K562 (cell line): ENCODE data around the gene KCNQ2. TPM values are rescaled to one million over a fixed set of nuclear protein-coding genes. Genes with fewer than 3 reads are reported as not detected.

Source experiments
- ATAC-seq: fragments of 200-7000 bp; cut with Tn5 transposase; 3 replicates; pipeline ENCODE4 v1.9.1; 2020; ENCODE audit warnings: moderate library complexity
- BruUV-seq: library from RNA; stranded (reverse); fragments of 400-500 nt; replicated peaks from 2 replicates; lab custom pipeline; 2021; lab: Mats Ljungman, UMichigan
- CTCF ChIA-PET: fragments of 300-600 bp; formaldehyde crosslinking; extraction: SDS; loops from one replicate; lab custom pipeline; 2021; ENCODE audit warnings: low intra/inter-chr PET ratio; lab: Yijun Ruan, JAX
- POLR2A ChIA-PET: fragments of 300-600, 350-650 bp; sonication (Branson Sonifier 250); formaldehyde crosslinking; extraction: SDS; loops from one replicate; lab custom pipeline; 2021; ENCODE audit warnings: antibody characterized with exemption, inconsistent platforms; lab: Yijun Ruan, JAX
- DNase-seq, 4 experiments: peaks; one replicate each; pipeline versions ENCODE4 v3.0.0 to v3.0.0-alpha.2; 2011 to 2018; ENCODE audit warnings: low spot score in 3 of 4, mixed read lengths in 3 of 4; ENCODE audit errors: extremely low read depth in 1 of 4
- FAIRE-seq: peaks from 2 replicates; lab custom pipeline; 2011; peaks lifted over from hg19 to GRCh38; lab: Jason Lieb, UNC
- H2AFZ ChIP-seq: 2 replicates; pipeline ENCODE4 v1.6.0; 2011; ENCODE audit warnings: low read depth, low read length, control low read depth, inconsistent platforms
- H3K27ac ChIP-seq: fragments of 200-600 bp; 3 replicates; pipeline ENCODE4 v1.8.0; 2011; ENCODE audit warnings: low read depth, mild to moderate bottlenecking, control low read depth, inconsistent platforms, low read length, moderate library complexity, mixed read lengths; ENCODE audit errors: extremely low read depth
- H3K27me3 ChIP-seq, 2 experiments: fragments of 300-600 bp in 1 of 2; 2 replicates in 1 of 2; 3 replicates in 1 of 2; pipeline versions ENCODE4 v1.6.0 to v1.8.0; 2011; ENCODE audit warnings: inconsistent platforms in 2 of 2, low read length in 2 of 2, mild to moderate bottlenecking in 1 of 2, mixed read lengths in 1 of 2, moderate library complexity in 1 of 2; ENCODE audit not compliant: control insufficient read depth in 2 of 2, insufficient read depth in 2 of 2
- H3K36me3 ChIP-seq: fragments of 300-600 bp; 3 replicates; pipeline ENCODE4 v1.8.0; 2011; ENCODE audit warnings: mild to moderate bottlenecking, low read length, inconsistent platforms; ENCODE audit not compliant: control insufficient read depth, insufficient read depth
- H3K4me1 ChIP-seq, 2 experiments: fragments of 200-600 bp in 1 of 2; replicated peaks in 1 of 2; 2 replicates in 1 of 2; 3 replicates in 1 of 2; pipeline versions ENCODE4 v1.5.1 to v1.8.0; 2011; ENCODE audit warnings: inconsistent platforms in 2 of 2, low read length in 2 of 2, mild to moderate bottlenecking in 1 of 2, mixed read lengths in 1 of 2, moderate library complexity in 1 of 2; ENCODE audit not compliant: control insufficient read depth in 2 of 2, insufficient read depth in 2 of 2
- H3K4me2 ChIP-seq: 2 replicates; pipeline ENCODE4 v1.6.1; 2011; ENCODE audit warnings: low read length, control low read depth, inconsistent platforms, mixed read lengths; ENCODE audit not compliant: insufficient read depth
- H3K4me3 ChIP-seq: fragments of 200-600 bp; sonication (generic), shearing (Covaris generic); 2 replicates; pipeline ENCODE4 v1.5.1; 2016; ENCODE audit warnings: control low read depth, inconsistent platforms
- H3K79me2 ChIP-seq: fragments of 200-600 bp; 3 replicates; pipeline ENCODE4 v1.8.0; 2011; ENCODE audit warnings: low read length, inconsistent platforms; ENCODE audit not compliant: control insufficient read depth, insufficient read depth
- H3K9ac ChIP-seq, 2 experiments: 2 replicates each; pipeline versions ENCODE4 v1.6.0 to v1.6.1; 2011; ENCODE audit warnings: low read depth in 2 of 2, low read length in 2 of 2, control low read depth in 1 of 2, inconsistent platforms in 1 of 2, mild to moderate bottlenecking in 1 of 2, mixed read lengths in 1 of 2; ENCODE audit not compliant: insufficient read depth in 1 of 2
- H3K9me1 ChIP-seq: one replicate; pipeline ENCODE4 v1.6.0; 2011; ENCODE audit warnings: inconsistent platforms, mild to moderate bottlenecking, low read length, moderate library complexity; ENCODE audit not compliant: control insufficient read depth, insufficient read depth
- H3K9me3 ChIP-seq: replicated peaks from 2 replicates; pipeline ENCODE4 v1.5.1; 2011; ENCODE audit warnings: low read depth, low read length, inconsistent platforms; ENCODE audit not compliant: control insufficient read depth, insufficient read depth
- H4K20me1 ChIP-seq: replicated peaks from 2 replicates; pipeline ENCODE4 v1.6.1; 2011; ENCODE audit warnings: low read length, inconsistent platforms, mixed read lengths; ENCODE audit not compliant: control insufficient read depth, insufficient read depth
- BRD9 ChIP-seq: fragments of 450-650 bp; IDR thresholded peaks from 2 replicates; pipeline ENCODE4 v1.6.1; 2018; ENCODE audit warnings: low read depth; ENCODE audit not compliant: partially characterized antibody
- FOXA1 ChIP-seq: fragments of 450-650 bp; IDR thresholded peaks from 2 replicates; pipeline ENCODE4 v1.6.1; 2016; ENCODE audit warnings: mild to moderate bottlenecking, borderline replicate concordance
- HOMEZ ChIP-seq: fragments of 250-450 bp; sonication (Bioruptor Pico); IDR thresholded peaks from 2 replicates; pipeline ENCODE4 v1.4.0; 2020; ENCODE audit warnings: mild to moderate bottlenecking, moderate library complexity
- RFX5 ChIP-seq: IDR thresholded peaks from 2 replicates; pipeline ENCODE4 v1.6.1; 2011; ENCODE audit warnings: low read depth, mild to moderate bottlenecking, improper control_type of control experiment, low read length
- SPI1 ChIP-seq: IDR thresholded peaks from 2 replicates; pipeline ENCODE4 v1.6.1; 2011; ENCODE audit warnings: low read depth, low read length, control low read depth, borderline replicate concordance
- ZNF217 ChIP-seq: sonication (generic); formaldehyde crosslinking; IDR thresholded peaks from 2 replicates; pipeline ENCODE4 v1.8.0; 2022; ENCODE audit warnings: mild to moderate bottlenecking, missing genetic modification reagents
- WGBS: fragments of 100-300 bp; shearing (Covaris generic); methylation state at CpG from one replicate; pipeline ENCODE4 v1.1.6; 2016; ENCODE audit warnings: low coverage, mixed read lengths; ENCODE audit not compliant: insufficient coverage; ENCODE audit errors: missing lambda C conversion rate; 5-methylcytosine and 5-hydroxymethylcytosine counted together
- in situ Hi-C: fragments of 300-500 bp; cut with MboI; formaldehyde crosslinking; loops from 4 replicates; pipeline ENCODE4 v1.15.0; 2018; ENCODE audit warnings: inconsistent platforms, mixed read lengths
- intact Hi-C: fragments of 100-400 bp; cut with micrococcal nuclease; formaldehyde crosslinking; loops from 2 replicates; pipeline ENCODE4 v1.14.2; 2022
- polyA plus RNA-seq, 8 experiments: library from polyadenylated mRNA; depleted of rRNA in 4 of 8; stranded (reverse) in 5 of 8; unstranded in 3 of 8; fragments of >200 nt; fragmentation: Nextera tagmentation in 2 of 8; fragmentation: Illumina TruSeq in 1 of 8; extraction: Ambion mirVana in 2 of 8; extraction: Trizol in 1 of 8; gene quantifications; 2 replicates each; pipeline versions ENCODE4 v1.2.1 to v1.2.3, GENCODE V29; 2011 to 2014; ENCODE audit warnings: inconsistent platforms in 1 of 8, missing spikeins in 1 of 8
- total RNA-seq, 7 experiments: library from RNA; depleted of rRNA in 6 of 7; stranded (reverse); fragments of >200 nt in 6 of 7; fragmentation: Illumina TruSeq in 2 of 7; extraction: Trizol in 2 of 7; gene quantifications; 2 replicates each; pipeline versions ENCODE4 v1.2.1 to v1.2.3, GENCODE V29; 2011 to 2021; ENCODE audit warnings: low replicate concordance in 1 of 7
- TF ChIP-seq, protein P1 (sequence below): fragments of 250-450 bp; sonication (Bioruptor Pico); IDR thresholded peaks from 2 replicates; pipeline ENCODE4 v1.8.0; 2021; ENCODE audit warnings: mild to moderate bottlenecking, moderate library complexity

The KCNQ2 gene
- total and polyA plus RNA-seq, 9 of the 15 experiments (the other 6 are each of a cell fraction or from before 2014, with no cell fraction given), result 0.13 to 0.16 TPM; not detected in 7

DNA sequence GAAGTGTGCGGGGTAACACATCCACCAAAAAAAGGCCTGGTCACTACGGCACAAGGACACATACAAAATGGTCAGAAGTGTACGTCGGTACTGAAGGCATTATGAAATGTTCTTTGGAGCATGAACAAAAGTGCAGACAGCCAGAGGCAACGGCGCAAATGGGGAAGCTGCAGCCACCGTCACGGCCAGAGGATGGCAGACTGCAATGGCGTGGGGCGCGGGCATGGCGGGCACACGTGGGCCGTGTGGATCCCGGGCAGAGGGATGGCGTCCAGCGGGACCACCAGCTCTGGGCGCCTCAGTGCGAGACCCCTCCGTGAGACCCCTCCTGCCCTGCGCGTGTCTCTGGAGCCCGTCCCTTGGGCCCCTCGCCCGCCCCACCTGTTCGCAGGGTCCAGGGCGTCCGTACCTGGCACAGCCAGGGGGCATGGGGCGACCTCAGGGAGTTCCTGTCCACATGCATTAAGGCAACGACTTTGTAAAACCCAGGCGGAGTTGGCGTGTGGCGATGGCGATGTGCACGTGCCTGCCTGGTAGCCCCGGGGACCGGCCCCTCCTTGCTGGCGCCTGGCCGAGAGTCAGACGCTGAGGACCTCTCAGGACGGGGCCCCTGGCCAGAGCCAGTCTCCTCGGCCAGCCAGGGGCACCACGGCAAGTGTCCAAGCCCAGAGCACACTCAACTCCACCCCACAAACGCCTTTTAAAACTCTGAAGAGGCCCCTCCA, 71.8 kb downstream of the KCNQ2 start:
- H3K9me1 ChIP-seq, result no peaks in the 10 kb centered on the region
- no peak overlapping the region for H3K9ac ChIP-seq
- peaks cover 0 to 28% of the 10 kb centered on the region in 2 experiments; a peak in 2 of 5 replicates for H3K4me1 ChIP-seq
- ChIA-PET CTCF (no interaction called here), POLR2A (interaction anchor here (0.9 kb wide), 1 partner anchor 196 kb away, joined by 5 read pairs; no protein-coding TSS in a partner anchor)
- no peak overlapping the region for H2AFZ ChIP-seq
- no peaks in the 10 kb centered on the region for H3K9me3 ChIP-seq
- 4% methylated on average over 42 of the region's 44 CpGs for WGBS
- TF ChIP-seq, protein P1, sequence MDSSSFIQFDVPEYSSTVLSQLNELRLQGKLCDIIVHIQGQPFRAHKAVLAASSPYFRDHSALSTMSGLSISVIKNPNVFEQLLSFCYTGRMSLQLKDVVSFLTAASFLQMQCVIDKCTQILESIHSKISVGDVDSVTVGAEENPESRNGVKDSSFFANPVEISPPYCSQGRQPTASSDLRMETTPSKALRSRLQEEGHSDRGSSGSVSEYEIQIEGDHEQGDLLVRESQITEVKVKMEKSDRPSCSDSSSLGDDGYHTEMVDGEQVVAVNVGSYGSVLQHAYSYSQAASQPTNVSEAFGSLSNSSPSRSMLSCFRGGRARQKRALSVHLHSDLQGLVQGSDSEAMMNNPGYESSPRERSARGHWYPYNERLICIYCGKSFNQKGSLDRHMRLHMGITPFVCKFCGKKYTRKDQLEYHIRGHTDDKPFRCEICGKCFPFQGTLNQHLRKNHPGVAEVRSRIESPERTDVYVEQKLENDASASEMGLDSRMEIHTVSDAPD (CRISPR knock-in tag), result no peak
- TF ChIP-seq SPI1 (no peak), HOMEZ (CRISPR knock-in tag) (no peak), RFX5 (no peak), FOXA1 (no peak), BRD9 (no peak), ZNF217 (CRISPR knock-in tag) (no peak)
- no peak overlapping the region for H3K4me2 ChIP-seq
- peaks cover 8 to 81% of the 10 kb centered on the region in 2 experiments; a peak in 4 of 5 replicates for H3K27me3 ChIP-seq
- no peaks in the 10 kb centered on the region for H3K36me3 ChIP-seq
- FAIRE-seq (no peak), DNase-seq (no peak), ATAC-seq (no peak)
- H3K27ac ChIP-seq, result no peak overlapping the region
- BruUV-seq, result no TSS peak
- intact Hi-C loops, result no loop called here
- H3K4me3 ChIP-seq, result no peak overlapping the region
- peaks cover 21% of the 10 kb centered on the region for H4K20me1 ChIP-seq
- in situ Hi-C loops, result no loop called here
- no peaks in the 10 kb centered on the region for H3K79me2 ChIP-seq
